GM18867 (cell line): ENCODE measurements around the gene PDCD4.
A peak's percentile ranks its signal among the peaks of the same experiment; 100 is the strongest.

Source experiments
- ATAC-seq: cut with Tn5 transposase; IDR thresholded peaks from one replicate; pipeline ENCODE4 v1.9.1; 2021; ENCODE audit warnings: mild to moderate bottlenecking, moderate library complexity; ENCODE audit not compliant: unreplicated experiment

PDCD4 gene

DNA sequence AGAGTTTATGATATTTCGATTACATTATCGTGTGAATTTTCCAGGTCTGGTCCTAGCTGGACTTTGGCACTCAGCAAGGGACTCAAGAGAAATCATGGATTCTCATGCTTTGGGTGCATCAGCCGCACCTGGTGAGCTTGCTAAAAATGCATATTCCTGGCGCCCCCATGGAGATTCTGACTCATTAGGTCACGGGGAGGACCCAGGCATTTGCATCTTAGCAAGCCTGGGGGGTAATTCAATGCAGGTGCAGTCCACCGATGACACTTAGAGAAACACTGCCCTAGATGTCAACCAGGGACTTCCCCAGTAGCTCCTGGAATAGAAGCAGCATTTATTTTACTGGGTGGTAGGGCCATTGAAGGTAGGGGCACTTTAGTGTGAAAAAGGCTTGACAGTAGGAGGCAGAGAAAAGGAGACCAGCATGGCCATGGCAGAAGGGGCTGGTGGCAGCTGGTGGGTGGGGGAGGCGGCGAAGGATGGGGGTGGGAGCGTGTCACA lies 29.9 kb upstream of the PDCD4 start:
- peak; percentile 71 for ATAC-seq

DNA sequence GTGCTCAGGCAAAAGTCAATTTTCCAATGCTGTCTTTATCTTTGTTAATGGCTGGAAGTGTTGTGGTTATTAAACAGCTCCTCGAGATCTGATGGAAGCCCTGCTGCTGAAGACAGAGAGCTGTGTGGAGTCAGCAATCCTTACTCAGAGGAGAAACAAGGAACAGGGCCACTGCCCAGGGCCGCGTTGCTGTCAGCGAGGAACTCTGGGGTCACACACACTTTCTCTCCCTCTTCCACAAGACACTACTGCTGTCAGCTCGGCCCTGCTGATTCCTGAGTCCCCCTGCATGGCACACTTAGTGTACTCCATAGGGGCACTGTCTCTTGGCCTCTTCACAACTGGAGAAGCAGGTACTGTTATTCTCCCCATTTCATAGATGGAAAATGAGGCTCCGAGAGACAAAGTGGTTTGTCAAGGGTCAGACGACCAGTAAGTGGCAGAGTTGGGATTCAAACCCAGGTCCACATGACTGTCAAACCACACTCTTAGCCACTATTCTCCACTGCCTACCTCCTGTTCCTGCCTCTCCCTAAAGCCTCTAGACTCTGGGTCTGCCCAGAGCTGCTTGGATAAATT lies 29.3 kb upstream of the PDCD4 start:
- no peak for ATAC-seq

DNA sequence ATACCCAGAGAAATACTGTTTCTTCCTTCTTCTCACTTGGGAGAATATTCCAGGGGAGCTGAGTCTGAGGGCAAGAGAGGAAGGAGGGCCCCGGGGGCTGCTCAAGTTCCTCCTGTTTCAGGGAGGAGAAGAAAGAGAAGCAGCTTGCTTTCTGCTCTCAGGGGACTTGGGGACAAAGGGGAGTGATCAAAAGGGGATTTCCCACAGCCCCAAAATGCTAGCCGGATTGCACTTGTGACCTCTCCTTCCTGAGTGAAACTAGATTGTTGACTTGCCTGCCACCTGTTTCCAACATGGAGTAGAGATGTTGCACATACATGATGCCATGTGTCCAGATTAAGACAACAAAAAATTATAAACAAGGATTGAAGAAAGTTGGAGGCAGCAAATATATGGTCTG lies 28.7 kb upstream of the PDCD4 start:
- peak; percentile 83 for ATAC-seq

DNA sequence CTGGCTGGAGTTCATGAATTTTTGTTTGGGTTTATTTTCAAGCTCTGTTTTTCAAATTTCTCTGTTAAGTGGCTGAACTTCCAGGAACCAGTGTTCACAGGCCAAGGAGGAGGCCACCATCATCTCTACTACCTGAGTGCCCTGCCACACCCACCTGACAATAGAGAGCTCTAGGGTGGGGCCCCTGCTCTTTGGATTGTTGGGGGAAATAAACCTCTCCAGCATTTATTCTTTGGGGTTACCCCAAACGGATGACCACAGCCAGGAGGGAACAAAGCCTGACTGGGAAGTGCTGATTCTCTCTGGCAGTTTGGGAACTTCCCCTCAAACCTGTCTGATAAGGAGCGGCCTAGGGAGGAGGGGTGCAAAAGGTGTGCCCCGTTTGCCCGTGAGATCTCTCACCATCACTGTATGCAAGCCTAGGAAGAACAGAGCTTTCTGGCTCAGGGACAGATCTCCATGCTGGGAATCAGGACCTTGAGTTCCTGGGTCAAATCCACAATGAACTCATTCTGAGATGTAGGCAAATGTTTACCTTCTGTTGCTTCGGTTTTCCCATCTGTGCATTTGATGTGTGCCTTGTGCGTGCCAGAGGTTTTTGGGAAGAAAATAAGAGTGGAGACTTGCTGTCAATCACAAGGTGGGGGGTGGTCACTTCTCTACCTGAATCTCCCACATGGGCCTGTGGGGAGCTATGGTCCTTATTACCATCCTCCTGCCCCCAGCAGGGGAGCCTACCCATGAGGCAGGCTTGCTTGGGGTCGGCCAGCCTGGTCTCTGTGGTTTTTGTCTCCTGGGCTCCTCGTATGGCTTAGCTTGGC lies 27.7 kb upstream of the PDCD4 start:
- ATAC-seq: no peak

DNA sequence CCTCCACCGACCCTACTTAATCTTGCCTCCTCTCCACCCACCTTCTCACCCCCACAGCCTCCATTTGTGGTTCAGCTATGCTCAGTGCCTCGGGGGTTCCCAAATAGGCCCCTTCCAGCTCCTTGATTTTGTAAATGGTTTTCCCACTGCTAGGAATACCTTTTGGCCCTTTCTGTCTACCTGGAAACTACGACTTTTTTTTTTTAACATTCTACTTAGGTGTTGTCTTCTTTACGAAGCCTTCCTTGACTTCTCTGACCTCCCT lies 27.2 kb upstream of the PDCD4 start:
- no peak for ATAC-seq

DNA sequence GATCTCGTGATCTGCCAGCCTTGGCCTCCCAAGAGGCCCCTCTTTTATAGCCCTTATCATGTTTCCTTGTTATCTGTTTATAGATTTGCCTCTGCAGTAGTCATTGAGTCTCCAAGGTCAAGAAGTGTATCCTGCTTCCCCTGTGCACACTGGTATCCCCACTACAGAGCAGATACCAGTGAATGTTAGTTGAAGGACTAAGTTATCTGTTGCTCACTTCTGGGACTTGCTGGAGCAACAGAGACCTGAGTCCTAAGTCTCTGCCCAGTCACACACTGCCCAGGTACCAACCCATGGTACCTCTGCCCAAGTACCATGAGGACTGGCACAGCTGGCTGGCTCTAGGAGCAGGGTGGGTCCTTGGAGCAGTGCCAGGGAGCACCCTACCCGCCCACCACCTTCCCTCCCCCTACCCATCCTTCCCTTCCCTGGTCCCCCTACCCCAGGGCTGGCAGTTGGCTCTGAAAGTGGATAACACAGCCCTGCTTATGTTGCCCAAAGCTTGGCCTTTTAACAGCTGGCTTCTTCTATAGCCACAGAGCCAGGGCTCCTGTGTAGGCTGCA lies 26.5 kb upstream of the PDCD4 start:
- ATAC-seq: no peak

DNA sequence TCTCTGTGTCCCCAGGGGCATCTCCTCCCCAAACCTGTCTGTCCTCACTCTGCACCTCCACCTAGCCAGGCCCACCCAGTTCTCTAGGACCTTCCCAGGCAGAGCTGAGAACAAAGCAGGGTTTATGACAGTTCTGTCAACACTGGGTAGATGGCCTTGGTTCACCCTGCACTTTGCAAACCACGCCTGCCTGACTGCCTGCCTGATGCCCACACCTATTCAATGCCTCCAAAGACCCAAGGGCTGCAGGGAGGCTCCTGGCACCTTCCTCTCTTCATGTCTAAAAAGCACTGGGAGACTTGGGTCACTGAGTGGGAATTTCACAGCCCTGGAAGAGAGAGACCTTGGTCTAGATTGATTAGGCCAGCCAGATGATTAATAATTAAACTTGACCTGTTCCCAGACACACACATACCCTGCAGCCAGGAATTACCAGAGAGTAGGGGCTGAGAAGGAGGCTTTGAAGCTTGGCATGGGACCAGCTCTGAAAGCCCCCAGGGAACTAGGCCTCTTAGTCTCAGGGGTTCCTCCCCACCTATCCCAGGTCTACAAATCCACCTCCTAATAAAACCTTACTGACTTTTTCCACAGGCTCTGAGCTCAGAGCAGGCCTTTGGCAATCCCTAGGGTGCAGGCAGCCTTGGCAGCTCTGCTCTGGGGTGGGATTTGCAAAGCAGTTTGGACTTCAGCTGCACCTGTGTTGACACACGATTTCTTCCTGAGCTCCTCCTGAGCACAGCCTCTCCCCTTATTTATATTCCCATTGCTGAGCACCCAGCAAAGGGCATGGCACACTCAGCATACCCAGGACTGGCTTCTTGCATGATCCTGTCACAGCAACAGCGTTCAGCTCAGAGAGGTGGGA lies 25.7 kb upstream of the PDCD4 start:
- ATAC-seq: no peak

DNA sequence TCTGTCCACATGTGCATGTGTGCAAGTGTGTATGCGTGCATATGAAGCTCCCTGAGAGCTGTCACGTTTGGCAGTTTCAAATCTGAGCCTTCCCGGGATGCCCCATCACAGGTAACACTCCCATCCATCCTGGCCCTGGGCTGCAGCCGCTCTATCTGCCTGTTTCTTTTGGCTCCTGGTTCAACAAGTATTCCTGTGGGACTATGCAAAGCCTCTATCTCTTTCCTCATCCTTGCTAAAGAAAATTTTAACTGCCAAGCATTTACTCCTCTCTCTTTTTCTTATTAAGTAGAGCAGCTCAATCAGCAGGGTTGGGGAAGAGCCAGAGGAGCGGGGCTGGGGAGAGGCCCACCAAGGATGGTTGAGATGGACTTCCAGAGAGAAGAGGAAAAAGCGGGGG lies 24.4 kb upstream of the PDCD4 start:
- no peak for ATAC-seq

DNA sequence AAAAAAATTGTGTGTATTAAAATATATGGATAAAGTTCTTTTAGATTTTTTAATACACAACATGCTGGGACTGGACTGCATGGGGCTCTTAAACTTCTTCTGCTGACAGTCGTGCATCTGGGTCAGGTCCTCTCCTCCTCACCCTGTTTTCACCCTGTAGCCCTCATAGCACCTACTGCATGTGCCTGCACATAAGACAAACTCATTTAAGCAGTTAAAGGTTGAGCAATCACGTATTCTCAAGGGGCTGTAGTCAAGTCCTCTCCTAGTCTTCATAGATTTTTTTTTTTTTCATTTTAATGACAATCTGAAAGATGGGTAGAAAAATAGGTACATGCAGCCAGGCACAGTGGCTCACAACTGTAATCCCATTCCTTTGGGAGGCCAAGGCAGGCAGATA lies 23.6 kb upstream of the PDCD4 start:
- no peak for ATAC-seq

DNA sequence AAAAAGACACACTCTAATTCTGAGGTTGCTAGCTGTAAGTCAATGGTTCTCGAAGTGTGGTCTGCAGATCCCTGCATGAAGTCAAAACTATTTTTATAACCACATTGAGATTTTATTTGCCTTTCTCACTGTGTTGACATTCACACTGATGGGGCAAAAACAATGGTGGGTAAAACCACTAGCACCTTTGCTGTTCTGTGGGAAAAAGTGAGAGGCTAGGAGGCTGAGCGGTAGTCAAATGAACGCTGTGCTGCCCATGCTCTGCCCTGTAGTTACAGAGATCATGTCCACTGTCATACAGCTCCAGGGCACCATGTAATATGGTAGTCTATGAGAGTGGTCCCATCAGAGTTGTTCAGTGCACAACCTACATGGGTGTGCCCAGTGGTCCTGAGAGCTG lies 21.6 kb upstream of the PDCD4 start:
- ATAC-seq: no peak

DNA sequence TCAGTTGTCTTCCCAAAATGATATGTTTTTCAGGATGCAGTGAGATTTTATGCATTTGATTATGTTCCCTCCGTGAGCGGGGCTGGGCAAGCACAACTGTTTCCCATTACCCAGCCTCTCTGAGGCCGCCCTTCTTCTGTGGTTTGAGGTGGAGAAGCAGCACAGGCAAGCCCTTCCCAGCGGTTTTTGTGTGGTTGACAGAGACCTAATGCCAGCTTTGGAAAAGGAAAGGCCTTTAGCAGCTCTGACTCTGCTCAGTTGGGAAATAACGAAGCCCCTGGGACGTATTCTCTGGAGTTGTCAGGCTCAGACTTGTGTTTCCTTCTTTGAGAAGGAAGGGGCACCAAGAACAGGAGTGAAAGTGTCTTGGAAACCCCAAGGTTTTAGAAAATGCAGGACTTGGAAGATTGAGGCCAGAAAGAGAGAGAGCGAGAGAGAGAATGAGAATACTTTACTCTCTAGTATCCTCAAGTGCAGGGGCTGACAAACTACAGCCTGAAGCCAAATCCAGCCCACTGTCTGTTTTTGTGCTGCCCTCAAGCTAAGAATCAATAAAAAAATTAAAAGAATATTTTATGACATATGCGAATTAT lies 20.6 kb upstream of the PDCD4 start:
- no peak for ATAC-seq

DNA sequence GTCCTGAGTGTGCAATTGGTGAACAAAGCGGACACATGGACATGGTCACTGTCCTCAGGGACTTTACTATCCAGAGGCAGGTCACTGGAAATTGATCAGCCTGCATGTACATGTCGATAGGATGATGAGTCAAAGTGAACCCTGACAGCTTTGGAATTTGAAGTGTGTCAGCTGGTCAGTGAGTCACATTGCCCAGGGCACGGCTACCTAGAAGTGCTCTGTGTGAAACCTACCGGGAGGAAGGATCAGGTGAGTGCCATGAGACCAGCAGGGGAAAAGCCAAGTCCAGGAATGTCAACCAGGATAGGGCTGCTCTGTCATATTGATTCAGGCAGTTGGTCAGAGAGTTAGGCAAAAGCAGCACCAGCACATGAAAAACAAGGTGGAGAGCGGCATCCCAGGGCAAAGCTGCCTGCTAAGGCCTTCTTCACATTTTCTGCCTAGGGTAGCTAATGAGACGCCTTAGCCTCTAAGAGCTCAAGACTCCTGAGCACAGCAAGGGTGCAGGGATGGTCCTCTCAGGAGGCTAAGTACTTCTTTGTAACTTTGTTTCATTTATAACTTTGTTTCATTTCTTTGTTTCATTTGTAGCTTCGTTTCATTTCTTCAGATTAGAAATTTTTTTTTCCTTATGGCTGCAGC lies 19.4 kb upstream of the PDCD4 start:
- no peak for ATAC-seq

DNA sequence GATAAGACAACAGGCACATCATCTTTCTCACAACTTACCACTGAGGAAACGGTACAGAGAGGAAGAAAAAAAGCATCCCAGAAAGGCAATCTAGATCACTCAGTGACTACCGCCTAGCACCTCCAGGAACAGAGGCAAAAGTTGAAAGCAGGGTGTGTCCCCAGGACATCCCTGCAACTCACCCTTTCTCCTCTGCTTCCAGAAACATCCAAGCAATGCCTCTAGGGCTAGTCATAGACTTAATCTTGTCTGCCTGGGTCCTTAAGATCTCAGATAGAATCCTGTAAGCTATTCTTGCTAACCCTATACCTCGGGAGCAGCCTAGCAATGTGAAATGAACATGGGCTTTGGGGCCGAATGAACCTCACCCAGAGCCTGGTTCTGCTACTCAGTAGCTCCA lies 18.8 kb upstream of the PDCD4 start:
- no peak for ATAC-seq

DNA sequence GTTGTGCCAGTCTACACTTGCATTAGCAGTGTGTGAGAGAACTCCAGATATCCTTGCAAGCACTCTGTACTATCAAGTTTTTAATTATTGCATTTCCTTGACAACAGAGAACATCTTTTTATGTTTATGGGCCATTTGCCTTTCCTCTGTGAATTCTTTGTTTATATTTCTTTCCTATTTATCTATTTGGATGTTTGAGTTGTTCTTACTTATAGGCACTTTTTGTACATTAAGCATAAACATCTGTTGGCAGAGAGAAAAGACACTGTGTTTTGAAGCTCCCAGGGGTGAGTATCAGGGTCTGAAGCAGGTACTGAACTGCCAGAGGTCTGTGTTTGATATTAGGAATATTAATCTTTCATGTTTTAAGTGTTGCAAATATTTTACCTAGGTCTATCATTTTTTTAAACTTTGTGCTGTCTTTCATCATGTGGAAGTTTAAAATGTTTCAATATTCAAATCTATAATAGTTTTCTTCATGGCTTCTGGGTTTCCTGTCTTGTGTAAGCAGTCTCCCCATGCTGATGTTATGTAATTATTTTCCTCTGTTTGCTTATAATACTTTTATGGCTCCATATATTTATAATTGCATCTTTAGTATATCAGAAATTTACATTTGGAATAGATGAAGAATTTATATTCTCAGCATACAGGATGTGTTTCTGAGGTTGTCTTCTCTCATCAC lies 17.7 kb upstream of the PDCD4 start:
- no peak for ATAC-seq

DNA sequence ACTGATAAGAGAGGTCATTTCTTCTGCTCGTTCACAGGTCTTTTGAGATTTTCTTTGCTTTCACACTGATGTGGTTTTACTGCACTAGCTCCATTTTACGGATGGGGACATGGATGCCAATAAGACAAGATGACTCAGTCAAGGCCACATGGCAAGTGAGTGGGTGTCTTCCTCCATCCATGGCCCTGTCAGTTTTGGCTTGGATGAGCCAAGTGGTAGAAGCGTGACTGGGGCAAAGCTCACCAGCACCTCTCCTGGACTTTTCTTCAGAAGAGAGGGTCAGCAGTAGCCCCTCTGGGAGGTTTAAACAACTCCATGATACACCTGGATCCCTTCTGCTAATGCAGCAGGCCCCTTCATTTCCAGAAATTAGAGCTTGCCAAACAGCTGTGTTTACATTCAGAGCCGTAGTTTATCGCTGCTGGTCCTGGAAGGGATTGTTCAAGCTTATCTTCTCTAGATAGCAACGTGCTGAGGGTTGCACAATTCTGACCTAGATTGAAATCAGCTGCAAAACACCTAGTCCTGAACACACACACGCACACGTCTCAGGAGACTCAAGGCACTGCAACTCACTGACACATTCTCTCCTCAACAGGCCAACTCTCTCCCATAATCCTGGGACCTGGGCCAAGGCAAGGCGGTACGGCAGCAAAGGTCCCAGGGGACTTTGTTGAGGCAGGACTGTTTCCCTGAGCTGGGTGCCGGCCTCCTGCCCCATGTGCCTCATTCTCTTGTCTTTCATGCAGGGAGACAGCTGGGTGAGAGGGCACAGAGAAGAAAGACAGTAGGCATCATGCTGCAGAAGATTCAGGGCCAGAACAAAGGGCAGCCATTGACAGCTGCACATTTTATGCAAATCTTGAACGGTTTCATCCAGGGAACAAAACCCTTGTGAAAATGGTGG lies 14.2 kb upstream of the PDCD4 start:
- no peak for ATAC-seq

DNA sequence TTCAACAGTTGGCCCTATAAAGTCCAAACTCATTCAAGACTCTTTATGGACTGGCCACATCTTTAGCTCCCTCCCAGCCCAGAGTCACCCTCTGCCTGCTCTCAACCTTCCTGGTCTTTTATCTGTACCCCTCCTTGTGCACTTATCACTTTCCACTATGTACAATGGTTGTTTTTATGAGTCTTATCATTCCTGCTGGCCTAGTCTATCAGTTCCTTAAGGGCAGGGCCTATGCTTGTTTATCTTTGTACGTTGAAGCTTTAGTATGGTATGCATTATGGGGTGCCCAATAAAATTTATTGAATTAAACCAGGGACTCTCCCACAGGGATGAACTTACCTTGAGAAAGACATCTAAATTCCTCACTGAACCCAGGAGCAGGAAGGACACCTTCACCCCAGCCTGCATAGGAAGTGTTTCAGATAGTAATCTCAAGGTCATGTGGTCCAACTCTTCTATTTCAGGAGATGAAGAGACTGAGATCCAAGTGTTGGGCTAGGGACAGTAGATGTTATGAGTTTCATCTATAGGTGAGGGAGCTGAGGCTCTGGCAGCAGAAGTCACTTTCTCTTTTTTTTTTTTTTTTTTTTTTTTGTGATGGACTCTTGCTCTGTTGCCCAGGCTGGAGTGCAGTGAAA lies 13.3 kb upstream of the PDCD4 start:
- no peak for ATAC-seq

DNA sequence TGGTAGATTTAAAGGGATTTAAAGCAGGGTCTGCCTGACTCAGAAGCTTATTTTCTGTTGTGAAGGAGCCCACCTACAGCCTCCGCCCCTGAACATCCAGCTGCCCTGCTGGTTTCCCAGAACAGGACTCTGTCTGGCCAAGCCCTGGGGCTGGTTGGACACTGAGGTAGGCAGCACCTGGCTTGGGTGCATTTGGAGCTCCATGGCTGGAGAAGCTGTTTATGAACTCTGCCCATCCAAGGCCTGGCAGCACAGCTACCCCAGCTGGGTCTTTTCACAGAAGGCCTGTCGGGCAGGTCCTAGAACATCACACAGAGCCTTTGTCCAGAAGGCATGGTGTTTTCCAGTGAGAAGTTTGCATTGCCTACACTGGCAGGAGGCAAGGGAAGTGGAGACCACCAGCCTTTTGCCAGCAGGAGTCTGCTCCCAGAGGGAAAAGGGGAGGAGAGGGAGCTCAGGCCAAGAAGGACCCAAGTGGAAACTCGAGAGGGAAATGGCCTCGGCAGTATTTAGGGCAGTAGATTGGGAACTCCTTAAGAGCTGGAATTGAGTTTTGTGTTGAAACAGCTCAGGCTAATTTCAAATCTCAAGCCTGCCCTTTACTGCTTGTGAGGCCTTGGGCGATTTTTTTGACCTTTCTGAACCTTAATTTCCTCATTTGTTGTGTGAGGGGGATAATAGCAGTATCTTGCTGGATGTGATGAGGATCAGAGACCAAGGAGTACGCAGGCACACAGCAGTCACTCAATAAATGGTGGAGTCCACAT lies 12.3 kb upstream of the PDCD4 start:
- ATAC-seq: no peak

DNA sequence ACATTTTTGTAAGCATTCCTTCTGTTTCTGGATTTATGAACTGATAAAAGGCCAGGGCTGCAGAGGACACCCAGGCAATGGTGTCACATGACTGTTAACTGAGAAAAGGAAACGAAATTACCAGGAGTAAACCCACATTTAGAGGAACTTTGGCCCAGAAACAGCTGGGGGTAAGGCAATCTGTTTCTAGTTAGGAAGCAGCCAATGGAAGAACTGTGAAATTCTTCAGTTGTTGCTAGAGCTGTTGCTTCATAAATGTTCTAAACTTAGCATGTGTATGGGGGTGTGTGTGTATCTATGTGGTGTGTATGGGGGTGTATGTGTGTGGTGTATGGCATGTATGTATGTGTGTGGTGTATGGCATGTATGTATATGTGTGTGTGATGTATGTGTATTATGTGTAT lies 11.8 kb upstream of the PDCD4 start:
- ATAC-seq: no peak
